GM12873 (cell line): Measurements from ENCODE around the gene TMEM218.

Source experiments
- TF ChIP-seq, protein P1 (sequence below): IDR thresholded peaks from 2 replicates; pipeline ENCODE4 v1.5.1; 2012; ENCODE audit warnings: low read depth, mild to moderate bottlenecking, moderate library complexity, low read length, control low read depth; ENCODE audit not compliant: insufficient read depth; ENCODE audit errors: missing control alignments

TMEM218 gene

DNA sequence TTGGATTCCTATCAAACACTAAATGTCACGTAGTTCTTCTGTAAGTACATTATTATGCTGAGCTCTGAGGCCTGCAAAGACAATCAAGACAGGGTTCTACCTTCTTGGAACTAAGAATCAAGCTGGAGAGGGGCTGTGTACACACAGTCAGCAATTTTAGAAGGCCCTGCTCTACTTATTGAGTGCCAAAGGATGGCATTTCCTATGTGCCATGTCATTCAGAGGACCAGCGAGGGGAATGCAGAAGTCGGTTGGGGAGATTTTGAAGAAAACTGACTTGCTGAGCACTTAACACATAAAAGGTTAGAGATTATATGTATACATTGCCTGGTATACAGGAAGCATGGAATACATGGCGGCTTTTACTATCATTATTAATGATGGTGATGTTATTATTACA is 43.1 kb downstream of the TMEM218 start:
- TF ChIP-seq, protein P1, sequence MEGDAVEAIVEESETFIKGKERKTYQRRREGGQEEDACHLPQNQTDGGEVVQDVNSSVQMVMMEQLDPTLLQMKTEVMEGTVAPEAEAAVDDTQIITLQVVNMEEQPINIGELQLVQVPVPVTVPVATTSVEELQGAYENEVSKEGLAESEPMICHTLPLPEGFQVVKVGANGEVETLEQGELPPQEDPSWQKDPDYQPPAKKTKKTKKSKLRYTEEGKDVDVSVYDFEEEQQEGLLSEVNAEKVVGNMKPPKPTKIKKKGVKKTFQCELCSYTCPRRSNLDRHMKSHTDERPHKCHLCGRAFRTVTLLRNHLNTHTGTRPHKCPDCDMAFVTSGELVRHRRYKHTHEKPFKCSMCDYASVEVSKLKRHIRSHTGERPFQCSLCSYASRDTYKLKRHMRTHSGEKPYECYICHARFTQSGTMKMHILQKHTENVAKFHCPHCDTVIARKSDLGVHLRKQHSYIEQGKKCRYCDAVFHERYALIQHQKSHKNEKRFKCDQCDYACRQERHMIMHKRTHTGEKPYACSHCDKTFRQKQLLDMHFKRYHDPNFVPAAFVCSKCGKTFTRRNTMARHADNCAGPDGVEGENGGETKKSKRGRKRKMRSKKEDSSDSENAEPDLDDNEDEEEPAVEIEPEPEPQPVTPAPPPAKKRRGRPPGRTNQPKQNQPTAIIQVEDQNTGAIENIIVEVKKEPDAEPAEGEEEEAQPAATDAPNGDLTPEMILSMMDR, result no peak

DNA sequence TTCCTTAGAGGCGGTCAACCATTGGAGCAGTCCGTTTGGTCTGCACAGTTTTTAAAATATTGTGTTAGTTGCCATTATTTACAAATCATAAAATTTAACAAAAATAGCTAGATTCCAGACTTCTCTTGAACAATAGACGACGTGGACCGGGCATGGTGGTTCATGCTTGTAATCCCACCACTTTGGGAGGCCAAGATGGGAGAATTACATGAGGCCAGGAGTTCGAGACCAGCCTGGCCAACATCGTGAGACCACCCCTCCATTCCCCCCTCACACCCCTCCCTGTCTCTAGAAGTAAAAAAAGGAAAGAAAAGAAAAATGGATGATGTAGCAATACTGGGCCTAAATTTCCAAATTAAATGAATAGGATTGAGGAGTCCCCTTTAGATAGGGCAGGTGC is 47.4 kb downstream of the TMEM218 start:
- TF ChIP-seq, protein P1, result no peak

DNA sequence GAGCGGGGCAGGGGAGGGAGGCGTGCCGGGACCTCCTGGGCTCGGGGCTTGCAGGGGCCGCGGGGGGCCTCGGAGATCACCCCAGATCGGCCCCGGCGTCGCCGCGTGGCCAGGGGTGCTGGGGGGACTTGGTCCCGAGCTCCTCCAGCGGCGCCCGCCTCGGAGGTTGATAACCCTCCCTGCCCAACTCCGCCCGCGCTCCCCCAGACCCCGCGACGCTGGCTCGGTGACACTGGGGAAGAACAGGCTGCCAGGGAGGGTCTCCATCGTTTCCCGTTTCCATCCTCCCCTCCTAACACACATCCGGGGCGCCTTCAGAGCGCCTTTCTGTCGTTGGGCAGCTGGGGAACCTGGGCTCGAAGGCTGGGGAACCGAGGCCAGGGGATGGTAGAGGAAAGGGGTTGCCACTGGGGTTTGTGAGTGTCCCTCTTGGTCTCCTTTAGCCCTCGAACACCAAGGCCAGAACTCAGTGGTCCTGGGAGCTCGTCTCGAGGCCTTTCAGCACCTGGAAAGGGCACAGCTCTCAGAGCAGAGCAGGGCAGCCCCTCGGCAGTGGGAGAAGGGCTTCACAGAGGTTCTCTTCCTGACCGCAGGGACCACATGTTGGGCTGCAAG is 47.9 kb downstream of the TMEM218 start:
- TF ChIP-seq, protein P1, result no peak

DNA sequence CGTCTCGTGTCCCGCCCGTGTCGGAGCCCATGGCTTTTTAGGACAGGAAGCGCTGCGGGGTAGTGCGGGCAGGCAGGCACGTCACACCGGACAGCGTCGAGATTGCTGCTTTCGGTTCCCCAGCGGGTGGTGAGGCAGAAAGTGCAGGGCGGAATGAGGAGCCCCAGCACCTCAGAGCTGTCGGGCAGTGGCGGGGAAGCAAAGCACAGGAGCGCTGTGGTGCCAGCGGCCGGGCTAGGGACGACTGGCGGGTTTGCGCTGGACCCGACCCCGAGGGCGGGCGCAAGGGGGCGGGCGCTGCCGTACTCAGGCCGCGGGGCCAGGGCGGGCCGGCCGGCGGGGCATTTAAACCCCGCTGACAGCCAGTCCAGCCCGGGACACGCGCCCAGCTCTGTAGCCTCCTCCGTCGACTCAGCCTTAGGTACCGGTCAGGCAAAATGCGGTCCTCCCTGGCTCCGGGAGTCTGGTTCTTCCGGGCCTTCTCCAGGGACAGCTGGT is 48.4 kb downstream of the TMEM218 start, which contains the start of gene SLC37A2:
Gene SLC37A2 (plus strand): TSS at position 375 of the 498 bp plus-strand sequence. CDS start 63 bp downstream, at position 438.
- TF ChIP-seq, protein P1, result no peak

DNA sequence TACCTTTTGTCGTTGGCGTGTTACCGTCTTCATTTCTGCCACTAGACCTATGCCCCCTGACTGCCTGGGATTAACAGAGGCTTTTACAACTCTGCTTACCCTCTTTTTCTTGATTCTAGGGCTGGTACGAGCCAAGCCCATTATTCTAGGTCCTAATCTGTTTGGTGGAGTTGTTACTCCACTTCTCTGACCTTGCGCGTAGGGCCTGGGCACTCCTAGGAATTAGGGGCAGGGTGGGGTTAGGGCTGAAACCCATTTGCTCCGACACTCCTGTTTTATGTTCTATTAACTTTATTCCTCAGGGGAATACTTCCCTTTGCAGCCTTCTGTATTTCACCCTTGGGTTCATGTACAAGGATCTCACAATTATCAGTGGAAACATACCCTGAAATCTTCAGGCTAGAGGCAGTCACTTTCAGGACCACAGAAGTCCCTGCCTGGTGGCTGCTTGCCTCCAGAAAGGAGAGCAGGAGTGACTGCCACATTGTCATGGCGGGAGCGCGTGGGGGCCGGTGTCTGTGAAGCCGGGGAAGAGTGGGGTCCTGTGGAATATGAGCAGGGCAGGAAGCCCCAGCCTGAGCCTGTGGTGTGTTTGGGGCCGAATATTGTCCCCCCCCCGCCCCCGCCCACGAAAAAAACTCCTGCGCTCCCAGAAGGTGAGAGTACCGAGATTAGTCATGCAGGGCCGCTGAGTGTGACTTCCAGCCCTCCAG is 49.1 kb downstream of the TMEM218 start:
- TF ChIP-seq, protein P1, result no peak

DNA sequence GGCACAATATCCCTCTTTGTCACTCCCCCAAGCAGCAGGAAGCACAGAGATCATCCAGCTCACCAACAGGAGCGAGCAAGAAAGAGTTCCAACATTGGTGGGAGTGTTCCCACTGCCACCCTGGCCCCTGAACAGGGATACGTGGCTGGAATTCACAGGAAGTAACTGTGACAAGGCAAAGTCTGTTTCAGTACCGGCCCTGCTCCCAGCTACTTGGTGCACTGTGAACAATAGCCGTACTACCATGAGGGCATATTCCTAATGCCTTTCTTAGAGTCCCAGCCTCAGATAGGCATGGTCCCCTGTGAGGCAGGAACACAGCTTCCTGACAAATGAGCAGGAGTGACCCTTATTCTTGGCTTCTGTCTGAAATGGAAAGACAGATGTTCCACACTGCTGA is 50.1 kb downstream of the TMEM218 start:
- TF ChIP-seq, protein P1, result no peak

DNA sequence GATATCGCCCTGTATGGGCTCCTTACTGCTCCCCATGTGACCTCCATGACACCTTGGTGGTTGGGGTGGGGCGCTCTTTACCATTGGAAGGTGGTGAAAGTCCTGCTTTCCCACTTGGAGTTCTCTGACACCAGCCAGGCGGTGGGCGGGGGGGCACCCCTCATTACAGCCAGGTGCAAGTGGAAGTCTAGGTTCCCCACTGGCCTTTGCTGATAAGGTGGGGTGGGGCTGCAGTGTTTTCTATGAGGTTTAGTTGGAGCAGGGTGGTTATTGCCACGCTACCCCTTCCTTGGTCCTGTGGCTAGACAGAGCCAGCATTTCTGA is 53.8 kb downstream of the TMEM218 start:
- TF ChIP-seq, protein P1, result no peak
